Psoas muscle (tissue), 8 donors: ENCODE measurements around the gene LILRA6. TPM values are rescaled to one million over a fixed set of nuclear protein-coding genes. Genes with fewer than 3 reads are reported as not detected.

Experiments used
- ATAC-seq, 4 donors: fragments of 200-7000 bp; cut with Tn5 transposase; one replicate each; pipeline ENCODE4 v1.9.1; 2020; ENCODE audit warnings: moderate library complexity in 3 of 4, mild to moderate bottlenecking in 2 of 4
- DNase-seq, 2 donors: peaks; one replicate each; pipeline ENCODE4 v3.0.0-alpha.2; 2020
- H3K27ac ChIP-seq: fragments of 200-600 bp; one replicate; pipeline ENCODE4 v1.8.0; 2022
- H3K27me3 ChIP-seq, 3 donors: fragments of 200-600 bp in 1 of 3; one replicate each; pipeline versions ENCODE4 v1.6.1 to v1.8.0; 2013 to 2022; ENCODE audit warnings: low read length in 2 of 3, mild to moderate bottlenecking in 2 of 3, moderate library complexity in 1 of 3; ENCODE audit not compliant: insufficient read depth in 3 of 3
- H3K36me3 ChIP-seq, 2 donors: fragments of 200-600 bp in 1 of 2; one replicate each; pipeline versions ENCODE4 v1.6.1 to v1.8.0; 2013 to 2022; ENCODE audit warnings: low read depth in 1 of 2, mild to moderate bottlenecking in 1 of 2, moderate library complexity in 1 of 2; ENCODE audit not compliant: insufficient read depth in 1 of 2
- H3K4me1 ChIP-seq: fragments of 200-600 bp; one replicate; pipeline ENCODE4 v1.8.0; 2022
- H3K4me3 ChIP-seq: fragments of 200-600 bp; one replicate; pipeline ENCODE4 v1.8.0; 2022; ENCODE audit warnings: mild to moderate bottlenecking
- H3K9me3 ChIP-seq: fragments of 200-600 bp; one replicate; pipeline ENCODE4 v1.8.0; 2022
- CTCF ChIP-seq: fragments of 200-600 bp; IDR thresholded peaks from one replicate; pipeline ENCODE4 v1.8.0; 2022; ENCODE audit warnings: antibody characterized with exemption
- WGBS, 3 donors: extraction: QIAGEN DNeasy Blood & Tissue Kit; methylation state at CpG; one replicate each; pipeline versions ENCODE4 v1.1.6 to v1.1.7; 2013; 5-methylcytosine and 5-hydroxymethylcytosine counted together
- intact Hi-C, 2 donors: fragments of 100-400 bp; cut with DNase I; formaldehyde crosslinking; loops; one replicate each; pipeline versions ENCODE4 v1.11.0 to v1.14.2; 2022
- polyA plus RNA-seq, 3 donors: library from polyadenylated mRNA; stranded (reverse); fragments of 200-250 nt; gene quantifications; one replicate each; pipeline ENCODE4 v1.2.3, GENCODE V29; 2013
- total RNA-seq, 4 donors: library from RNA; stranded (reverse); fragmentation: NEBNext Ultra II Directional in 2 of 4; extraction: Animal tissue kit (Norgen Biotek cat#: 25700) in 2 of 4; gene quantifications; one replicate each; pipeline versions ENCODE4 v1.2.1 to v1.2.4, GENCODE V29; 2021 to 2023
- donor health status: healthy with polysubstance abuse.
- donor health status: DM: no; HTN: no; CAD: no; lungs with moderate emphysema.
- donor health status: Bipolar disorder and iron deficiency.
- donor health status: healthy.
- donor health status: DM: yes; HTN: yes; CAD: no.
- donor health status: DM: no; HTN: no; CAD: no.
- donor health status: DM: no; HTN: no; CAD: no.
- donor health status: DM: yes; HTN: yes; CAD: no.

Gene LILRA6
- total and polyA plus RNA-seq, 7 donors = 0.22 to 1.6 (median 0.54) TPM

GRCh38 chr19:54211235-54211634 lies 31.4 kb downstream of the LILRA6 start:
- 82 to 89% (median 88%) methylated on average over 9 to 12 of the region's 12 CpGs for WGBS, 3 donors
- Histone ChIP-seq H3K36me3 (peaks cover 12 to 25% of the 10 kb centered on the region in 2 donors), H3K4me1 (peaks cover 35% of the 10 kb centered on the region), H3K27ac (no peak overlapping the region), H3K4me3 (no peak overlapping the region), H3K9me3 (no peaks in the 10 kb centered on the region), H3K27me3 (no peaks in the 10 kb centered on the region)
- no peak for DNase-seq
- ATAC-seq = no peak
- TF ChIP-seq CTCF = no peak
- intact Hi-C loops = no loop called here

GRCh38 chr19:54209811-54210494 lies 32.6 kb downstream of the LILRA6 start:
- WGBS, 3 donors = 48 to 51% (median 49%) methylated on average over 10 of the region's 10 CpGs
- no peaks in the 10 kb centered on the region for H3K27me3 ChIP-seq
- peaks cover 14 to 38% of the 10 kb centered on the region in 2 donors for H3K36me3 ChIP-seq
- intact Hi-C loops = no loop called here
- ATAC-seq (peak; percentile 81 to 85 (median 84)), DNase-seq (peak; percentile 89 to 90)
- peaks cover 47% of the 10 kb centered on the region for H3K4me1 ChIP-seq
- TF ChIP-seq CTCF = no peak
- no peak overlapping the region for H3K4me3 ChIP-seq
- H3K9me3 ChIP-seq = no peaks in the 10 kb centered on the region
- peak overlapping the region; percentile 79 for H3K27ac ChIP-seq

GRCh38 chr19:54209058-54209810 lies 33.4 kb downstream of the LILRA6 start:
- TF ChIP-seq CTCF = no peak
- no peaks in the 10 kb centered on the region for H3K9me3 ChIP-seq
- DNase-seq = no peak
- 49 to 60% (median 57%) methylated on average over 19 to 24 of the region's 24 CpGs for WGBS, 3 donors
- ATAC-seq = peak; percentile 7 to 28 (median 15)
- intact Hi-C loops = no loop called here
- no peak overlapping the region for H3K4me3 ChIP-seq
- no peaks in the 10 kb centered on the region for H3K27me3 ChIP-seq
- peaks cover 54% of the 10 kb centered on the region for H3K4me1 ChIP-seq
- peak overlapping the region; percentile 79 for H3K27ac ChIP-seq
- H3K36me3 ChIP-seq = peaks cover 16 to 45% of the 10 kb centered on the region in 2 donors

GRCh38 chr19:54208784-54209057 lies 33.9 kb downstream of the LILRA6 start:
- Histone ChIP-seq H3K9me3 (no peaks in the 10 kb centered on the region), H3K27ac (peak overlapping the region; percentile 79), H3K36me3 (peaks cover 16 to 50% of the 10 kb centered on the region in 2 donors), H3K4me3 (no peak overlapping the region), H3K27me3 (no peaks in the 10 kb centered on the region), H3K4me1 (peaks cover 59% of the 10 kb centered on the region)
- WGBS, 3 donors = 50 to 58% (median 53%) methylated on average over 8 of the region's 8 CpGs
- DNase-seq (no peak), ATAC-seq (peak in 1 of 4 donors; percentile 1)
- TF ChIP-seq CTCF = no peak
- intact Hi-C loops = no loop called here
